ENCODE results near the gene YES1.
"Not testable (repeated sequence)": the region's sequence is repeated elsewhere in the genome, so short reads cannot be mapped to it uniquely, and the experiment has no call there.

Gene YES1

DNA sequence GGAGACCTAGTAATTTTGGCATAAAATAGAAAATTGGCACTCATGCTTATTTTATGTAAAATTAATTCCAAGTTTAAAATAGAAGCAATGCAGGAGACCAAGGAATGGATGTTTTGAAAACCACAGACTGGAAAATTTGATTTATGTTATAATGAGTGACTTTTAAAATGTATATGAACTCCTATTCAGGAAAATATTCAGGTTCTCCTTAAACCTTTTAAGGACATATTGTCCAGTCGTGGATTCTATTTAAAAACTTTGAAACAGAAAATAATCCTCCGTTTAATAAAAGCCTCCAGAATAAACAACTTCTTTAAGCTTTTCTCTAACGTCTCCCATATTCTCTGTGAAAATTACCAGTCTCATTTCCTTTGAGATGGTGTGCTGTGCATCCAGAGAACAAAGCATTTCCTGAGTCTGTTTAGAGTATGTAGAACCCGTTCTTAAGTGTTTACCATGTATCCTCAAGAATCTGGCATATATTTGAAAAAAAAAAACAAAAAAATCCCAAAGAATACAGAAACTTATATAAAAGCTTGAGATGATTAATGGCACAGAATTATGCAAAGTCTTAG, 8.6 kb upstream of the YES1 start:
- no peak for DNase-seq (ENCODE audit: low spot score)

DNA sequence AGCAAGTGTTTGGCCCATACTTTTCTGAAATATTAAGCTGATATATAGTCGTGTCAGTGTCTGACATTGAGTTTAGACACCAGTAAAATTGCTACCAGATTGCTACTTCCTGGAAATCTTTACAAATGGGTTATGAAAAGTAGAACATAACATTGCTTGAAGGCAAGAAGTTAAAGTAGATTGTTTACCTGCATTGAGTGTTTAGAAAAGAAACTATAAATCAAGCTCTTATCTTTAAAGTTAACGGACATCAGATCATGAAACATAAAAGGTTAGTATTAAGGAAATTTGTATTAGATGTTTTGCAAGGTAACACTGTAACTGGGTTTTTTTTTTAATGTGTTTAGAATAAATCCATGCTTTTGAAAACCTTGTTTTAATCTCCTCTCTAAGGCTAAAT, 4.8 kb upstream of the YES1 start:
- DNase-seq (ENCODE audit: low spot score): no peak

DNA sequence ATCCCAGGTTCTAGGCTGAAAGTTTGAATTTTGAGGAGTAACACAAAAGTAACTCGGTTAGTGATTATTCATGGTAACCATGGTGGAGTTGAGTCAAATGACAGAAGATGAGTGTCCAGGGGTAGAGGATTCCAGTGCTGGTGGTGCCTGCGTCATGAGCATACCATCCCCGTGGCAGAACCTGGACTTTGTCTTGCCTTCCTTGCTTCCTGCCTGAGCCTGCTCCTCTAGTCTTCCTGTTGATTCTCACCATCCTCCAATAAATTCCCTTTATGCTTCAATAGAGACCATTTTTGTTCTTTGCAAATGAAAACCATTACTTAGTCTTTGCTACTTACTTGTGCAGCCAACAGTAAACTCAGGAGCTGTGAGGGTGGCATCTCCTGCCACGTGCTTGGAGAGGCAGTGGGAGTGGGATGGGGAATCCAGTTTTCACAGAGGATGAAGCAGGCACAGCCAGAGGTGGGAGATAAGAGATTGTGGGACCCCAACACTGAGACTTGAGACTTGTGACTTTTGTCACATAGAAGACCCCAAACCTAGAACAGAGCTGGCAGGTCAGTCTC, 4.1 kb upstream of the YES1 start:
- peak; percentile 65 for DNase-seq (ENCODE audit: low spot score)

DNA sequence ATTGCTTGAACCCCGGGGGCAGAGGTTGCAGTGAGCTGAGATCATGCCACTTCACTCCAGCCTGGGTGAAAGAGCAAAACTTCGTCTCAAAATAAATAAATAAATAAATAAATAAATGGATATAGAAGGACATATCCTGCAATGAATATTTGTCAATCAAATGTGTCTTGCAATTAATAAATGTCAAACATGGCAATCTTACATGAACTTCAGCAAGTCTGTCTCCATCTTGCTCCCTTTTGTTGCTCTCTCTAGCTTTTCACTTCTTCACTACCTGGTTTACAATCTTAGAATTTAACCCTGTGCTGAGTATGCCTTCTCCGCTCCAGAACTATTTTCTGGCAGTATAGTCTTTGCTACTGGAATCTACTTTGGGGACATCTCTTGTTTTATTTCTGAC, 3.3 kb upstream of the YES1 start:
- no peak for DNase-seq (ENCODE audit: low spot score)

DNA sequence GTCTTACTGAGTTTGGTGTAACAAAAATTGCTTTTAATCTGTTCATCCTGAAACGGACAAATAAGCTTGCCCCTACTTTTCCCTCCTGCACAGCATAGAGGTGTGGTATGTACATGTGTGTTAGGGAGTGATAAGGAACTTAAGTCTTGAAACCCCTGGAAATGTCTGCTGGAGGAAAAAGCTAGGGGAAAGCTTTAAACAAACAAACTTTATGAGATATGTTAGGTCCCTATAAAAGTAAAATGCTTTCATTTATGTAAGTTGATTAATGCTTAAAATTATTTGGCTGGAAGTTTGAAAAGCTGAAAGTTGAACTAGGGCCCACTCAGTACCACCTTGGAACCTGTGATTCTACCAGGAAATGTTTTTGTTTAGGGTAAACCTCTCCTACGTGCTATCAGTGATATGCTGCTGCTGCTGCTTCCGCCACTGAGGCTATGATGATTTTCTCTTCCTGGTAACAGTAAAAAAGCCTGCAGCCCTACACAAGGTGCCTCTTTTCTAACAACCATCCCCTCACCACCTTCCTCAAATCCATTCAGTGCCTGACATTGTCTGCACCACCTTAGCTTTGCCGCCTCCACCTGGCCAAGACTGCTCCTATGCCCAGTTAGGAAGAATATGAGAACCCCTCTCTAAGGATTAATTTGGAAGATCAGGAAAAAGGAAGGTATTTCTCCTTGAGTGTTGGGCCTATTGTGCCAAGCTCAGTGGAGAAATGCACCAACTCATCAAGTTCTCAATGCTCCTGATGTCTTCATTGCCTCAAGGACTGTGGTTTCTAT, 2.5 kb upstream of the YES1 start:
- no peak for DNase-seq (ENCODE audit: low spot score)

DNA sequence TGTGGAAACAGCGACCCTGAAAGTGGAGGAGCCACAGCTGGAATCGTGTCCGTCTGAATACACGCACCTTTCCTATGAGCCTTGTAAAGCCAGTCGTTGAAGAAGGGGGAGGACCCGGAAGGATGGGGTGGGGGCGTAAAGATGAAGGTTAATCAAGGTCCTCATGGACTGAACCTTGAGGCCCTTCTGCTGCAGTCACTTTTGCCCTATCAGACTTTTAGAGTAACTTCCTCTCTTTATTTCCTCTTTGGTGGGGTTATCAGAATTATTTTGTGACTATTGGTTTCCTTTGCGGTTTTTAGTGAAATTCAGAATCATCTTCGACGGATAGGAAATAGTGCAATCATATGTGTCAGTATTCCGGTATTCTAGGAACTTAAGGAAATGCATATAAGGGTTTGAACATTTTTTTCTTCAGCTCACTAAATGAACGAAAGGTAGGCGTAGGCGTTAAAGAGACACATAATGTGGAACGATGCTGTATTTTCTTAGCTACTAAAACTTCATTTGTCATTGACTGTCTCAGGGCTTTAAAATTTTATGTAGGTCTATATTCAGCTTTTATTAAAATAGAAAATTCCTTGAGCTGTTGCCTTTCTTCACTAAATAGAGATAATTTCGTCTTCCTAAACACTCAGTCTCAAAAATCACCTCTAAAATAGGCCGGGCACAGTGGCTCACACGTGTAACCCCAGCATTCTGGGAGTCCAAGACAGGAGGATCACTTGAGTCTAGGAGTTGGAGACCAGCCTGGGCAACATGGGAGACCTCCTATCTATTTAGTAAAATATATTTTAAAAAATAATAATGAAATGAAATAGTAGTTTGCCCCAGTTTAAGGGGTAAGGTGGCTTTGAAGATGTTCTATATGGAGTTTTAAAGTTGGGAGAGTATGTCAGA, 1.4 kb upstream of the YES1 start:
- no peak for DNase-seq (ENCODE audit: low spot score)

DNA sequence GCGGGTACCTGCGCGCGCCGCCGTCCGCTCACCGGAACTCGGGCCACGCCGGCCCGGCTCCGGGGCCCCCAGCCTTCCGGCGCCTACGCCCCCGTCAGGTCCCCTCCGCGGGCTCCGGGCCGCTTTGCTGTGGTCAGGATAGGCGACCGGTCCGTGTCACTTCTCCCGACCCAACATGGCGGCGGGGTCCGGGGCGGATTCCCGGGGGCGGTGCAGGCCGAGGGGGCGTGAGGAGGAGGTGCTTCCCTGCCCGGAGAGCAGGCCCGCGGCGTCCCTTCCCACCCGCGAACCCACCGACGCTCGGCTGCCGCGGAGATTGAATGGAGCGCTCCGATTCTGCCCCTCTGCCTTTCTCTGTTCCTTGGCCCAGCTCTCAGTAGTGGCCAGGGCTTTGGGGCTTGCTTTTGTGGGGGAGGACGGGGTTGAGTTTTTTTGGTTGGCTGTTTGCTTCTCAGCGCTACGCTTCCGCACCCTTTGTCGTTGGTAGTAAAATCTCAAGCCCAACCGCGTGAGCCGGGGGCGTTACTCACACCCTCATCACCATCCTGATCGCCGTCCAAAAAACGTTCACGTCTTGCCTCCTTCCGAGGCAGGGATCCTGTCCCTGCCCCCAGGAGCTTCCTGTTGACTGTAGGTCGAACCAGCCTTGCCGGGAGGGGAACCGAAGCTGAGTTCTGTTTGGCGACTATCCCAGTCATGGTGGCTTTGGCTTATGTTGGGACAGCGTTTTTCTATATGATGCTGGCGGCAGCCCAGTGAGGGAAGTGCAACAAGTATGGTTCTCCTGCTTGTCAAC, 532 bp upstream of the YES1 start:
- DNase-seq (ENCODE audit: low spot score): peak; percentile 87

DNA sequence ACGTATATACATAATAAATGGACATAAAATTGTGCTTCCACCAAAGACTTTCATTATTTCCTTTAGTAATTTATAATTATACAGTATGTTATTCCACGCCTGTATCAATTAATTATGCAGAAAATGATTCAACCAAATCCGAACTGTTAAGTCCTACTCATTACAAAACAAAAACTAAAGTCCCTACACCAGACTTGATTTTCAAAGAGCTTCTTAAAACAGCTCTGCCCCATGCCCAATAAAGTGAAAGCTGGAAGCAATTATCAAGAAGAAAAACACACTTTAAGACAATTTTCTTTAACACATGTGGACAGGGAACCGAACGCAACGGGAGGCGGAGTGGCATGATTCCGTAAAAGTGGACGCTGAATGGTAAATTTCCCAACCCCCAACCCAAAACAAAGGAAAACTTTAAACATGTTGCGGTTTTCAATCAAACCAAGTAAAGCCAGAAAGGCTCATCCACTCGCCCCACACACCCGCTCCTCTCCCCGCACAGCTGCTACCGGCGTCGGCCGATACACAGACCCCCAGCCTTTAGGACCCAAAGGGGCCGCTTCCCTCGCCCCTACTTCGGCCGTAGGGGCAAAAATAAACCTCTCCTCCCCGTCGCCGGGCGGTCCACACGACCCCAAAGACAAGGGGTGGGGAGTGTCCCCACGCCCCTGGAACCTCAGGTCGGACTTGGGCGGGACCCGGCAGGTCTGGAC, 705 bp downstream of the YES1 start:
- DNase-seq (ENCODE audit: low spot score): peak; percentile 17

DNA sequence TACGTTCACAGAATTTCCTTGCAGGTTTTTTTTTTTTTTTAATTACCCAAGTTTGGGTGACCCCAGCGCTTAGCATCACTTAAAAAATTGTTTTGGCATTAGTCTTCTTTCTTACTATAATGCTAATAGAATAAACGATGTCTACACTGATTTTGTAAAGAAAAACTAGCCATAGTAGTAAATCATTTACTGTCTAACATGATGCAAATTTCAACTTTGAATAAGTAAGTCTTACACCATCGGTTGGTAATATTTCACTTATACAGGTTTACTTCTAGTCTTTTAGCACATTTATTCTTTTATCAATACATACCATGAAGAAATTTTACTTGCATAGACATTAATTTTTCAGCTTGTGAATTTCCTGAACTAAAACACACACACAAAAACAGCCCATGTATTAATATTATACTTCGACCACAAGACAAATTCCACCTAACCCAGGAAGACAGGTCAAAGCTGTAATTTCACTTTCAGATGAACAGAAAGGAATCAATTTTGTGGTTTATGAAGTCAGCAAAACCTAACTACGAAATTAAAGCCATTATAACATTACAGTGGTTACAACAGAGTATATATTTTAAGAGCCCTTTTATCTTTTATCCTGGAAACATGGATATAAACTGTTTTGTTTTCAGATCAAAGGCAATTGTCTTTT, 1.9 kb downstream of the YES1 start:
- peak; percentile 35 for DNase-seq (ENCODE audit: low spot score)

DNA sequence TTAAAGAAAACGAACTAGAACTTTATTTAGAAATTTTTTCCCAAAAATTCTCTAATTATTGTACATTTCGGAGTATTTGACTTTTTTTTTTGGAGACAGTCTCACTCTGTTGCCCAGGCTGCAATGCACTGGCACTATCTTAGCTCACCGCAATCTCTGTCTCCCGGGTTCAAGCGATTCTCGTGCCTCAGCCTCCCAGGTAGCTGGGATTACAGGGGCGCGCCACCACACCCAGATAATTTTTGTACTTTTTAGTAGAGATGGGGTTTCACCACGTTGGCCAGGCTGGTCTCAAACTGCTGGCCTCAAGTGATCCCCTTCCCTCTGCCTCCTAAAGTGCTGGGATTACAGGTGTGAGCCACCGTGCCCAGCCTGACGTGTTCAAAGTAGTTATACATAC, 2.8 kb downstream of the YES1 start:
- not testable (repeated sequence) for DNase-seq (ENCODE audit: low spot score)

DNA sequence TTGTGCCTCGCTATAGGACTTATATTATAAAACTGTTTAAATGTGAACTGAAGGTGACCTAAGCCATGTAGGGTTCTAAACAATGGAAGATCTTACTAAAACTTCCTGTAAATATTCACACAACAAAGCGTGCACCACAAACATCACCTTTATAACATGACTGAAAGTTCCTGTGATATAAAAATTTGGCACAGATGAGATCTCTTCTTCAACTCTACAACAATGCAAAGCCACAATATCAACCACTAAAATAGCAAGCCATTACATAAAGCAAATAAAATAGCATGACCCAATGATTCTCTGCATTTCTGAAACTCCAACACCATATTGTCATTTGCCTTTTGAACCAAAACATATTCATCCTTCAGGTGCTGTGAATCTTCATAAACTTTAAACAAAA, 3.5 kb downstream of the YES1 start:
- DNase-seq (ENCODE audit: low spot score): no peak

DNA sequence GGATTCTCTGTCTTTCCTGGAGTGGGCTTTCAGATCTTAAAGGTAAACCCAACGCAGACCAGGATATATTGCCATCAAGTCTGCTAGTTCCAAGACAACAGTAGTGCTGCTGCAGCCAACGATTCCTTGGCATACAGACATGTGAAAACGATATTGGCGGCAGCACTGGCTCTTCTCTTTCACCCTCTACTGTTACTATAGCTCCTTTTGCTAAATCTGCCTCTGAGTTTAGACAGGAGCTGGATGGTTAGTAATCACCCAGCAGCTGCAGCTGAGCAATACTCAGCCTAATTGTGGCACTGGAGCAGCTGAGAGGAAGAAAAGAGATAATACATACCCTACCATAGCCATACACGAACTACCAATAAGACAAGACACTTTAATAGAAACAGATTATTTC, 4.0 kb downstream of the YES1 start:
- no peak for DNase-seq (ENCODE audit: low spot score)

DNA sequence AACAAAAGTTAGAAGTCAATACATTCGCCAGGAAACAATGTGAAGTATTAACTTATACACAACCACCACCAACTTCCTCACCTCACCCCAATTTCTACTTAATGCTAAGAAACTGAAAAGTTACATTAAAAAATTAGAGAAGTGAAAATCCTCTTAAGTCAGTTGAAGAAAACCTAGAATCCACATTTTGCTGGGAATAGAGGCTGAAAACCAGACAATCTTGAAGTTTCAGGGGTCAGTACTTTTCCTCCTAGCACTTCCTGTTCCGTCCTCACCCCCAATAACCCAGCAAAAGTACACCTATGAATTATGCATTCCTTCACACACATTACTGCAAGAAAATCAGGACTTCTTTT, 6.3 kb downstream of the YES1 start:
- no peak for DNase-seq (ENCODE audit: low spot score)

DNA sequence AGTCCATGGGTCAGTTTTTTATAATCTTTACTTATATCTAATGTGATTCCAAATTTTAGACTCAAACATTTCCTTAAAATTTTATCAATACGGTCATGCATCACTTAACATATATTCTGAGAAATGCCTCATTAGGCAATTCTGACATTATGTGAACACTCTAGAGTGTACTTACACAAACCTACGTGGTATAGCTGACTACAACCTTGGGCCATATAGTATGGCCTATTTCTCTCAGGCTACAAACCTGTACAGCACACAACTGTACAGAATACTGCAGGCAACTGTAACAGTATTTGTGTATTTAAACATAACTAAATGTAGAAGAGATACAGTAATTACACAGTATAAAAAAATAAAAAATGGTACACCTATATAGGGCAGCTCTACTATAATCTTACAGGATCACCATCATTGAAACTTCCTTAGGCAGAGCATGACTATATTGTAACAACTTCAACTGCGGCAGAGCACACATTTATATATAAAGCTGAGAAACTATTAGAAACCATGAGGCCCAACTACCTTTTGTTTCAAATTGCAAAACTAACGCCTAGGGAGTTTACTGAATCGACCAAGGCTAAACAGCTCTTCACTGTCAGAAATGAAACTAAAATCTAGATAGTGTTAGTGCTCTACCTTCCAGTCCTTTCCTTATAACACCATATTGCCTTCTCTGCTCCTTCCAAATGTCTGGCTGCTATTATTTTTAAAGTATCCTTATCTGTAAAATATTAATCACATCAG, 6.9 kb downstream of the YES1 start:
- DNase-seq (ENCODE audit: low spot score): peak; percentile 6

DNA sequence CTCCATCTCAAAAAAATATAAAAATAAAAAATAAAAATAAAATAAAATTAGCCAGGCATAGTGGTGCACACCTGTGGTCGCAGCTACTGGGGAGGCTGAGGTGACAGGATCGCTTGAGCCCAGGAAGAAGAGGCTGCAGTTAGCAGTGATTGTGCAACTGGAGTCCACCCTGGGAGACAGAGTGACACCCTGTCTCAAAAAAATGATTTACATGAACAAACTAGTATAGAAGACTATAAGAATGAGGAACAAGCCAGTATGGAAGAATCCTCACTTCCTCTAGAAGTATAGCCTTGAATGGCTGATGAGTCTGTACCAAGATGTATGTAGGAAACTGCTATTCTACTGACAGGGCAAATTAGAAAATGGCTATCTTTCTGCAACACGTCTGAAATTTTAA, 10.9 kb downstream of the YES1 start:
- DNase-seq (ENCODE audit: low spot score): no peak

DNA sequence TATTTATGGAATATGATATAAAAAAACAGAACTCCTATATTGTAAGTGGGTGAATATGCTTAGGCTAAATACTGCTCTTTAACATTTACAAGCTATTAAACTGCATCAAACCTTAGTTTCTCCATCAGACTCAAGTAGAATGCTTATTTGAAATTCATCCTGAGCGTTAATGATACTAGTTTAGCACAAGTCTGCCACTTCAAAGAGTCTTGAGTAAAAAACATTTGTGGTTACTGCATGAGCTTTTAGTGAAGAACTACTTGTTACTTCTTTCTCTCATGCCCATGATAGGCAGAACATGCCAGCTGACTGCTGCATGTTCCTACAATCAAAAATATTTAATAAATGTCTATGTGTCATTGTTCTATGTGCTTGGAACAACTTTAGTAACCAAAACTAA, 12.1 kb downstream of the YES1 start:
- no peak for DNase-seq (ENCODE audit: low spot score)

DNA sequence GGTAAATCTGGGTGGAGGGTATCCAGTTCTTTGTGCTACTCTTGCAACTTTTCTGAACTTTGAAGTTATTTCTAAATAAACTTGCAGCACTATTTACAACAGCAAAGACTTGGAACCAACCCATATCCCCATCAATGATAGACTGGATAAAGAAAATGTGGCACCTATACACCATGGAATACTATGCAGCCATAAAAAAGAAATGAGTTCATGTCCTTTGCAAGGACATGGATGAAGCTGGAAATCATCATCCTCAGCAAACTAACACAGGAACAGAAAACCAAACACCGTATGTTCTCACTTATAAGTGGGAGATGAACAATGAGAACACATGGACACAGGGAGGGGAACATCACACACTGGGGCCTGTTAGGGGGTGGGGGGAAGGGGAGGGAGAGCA, 16.7 kb downstream of the YES1 start:
- not testable (repeated sequence) for DNase-seq (ENCODE audit: low spot score)

DNA sequence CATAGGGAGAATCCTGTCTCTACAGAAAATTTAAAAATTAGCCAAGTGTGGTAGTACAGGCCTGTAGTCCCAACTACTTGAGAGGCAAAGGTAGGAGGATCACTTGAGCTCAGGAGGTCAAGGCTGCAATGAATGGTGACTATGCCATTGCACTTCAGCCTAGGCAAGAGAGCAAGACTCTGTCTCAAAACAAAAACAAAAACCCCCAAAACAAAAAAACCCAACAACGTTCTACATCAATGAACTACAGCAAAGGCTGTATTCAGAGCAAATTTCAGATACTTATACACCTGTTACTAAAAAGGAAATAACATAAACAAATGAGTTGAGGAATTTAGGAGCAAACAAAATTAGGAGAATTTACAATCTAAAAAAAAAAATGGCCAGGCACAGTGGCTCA, 22.6 kb downstream of the YES1 start:
- DNase-seq (ENCODE audit: low spot score): no peak

DNA sequence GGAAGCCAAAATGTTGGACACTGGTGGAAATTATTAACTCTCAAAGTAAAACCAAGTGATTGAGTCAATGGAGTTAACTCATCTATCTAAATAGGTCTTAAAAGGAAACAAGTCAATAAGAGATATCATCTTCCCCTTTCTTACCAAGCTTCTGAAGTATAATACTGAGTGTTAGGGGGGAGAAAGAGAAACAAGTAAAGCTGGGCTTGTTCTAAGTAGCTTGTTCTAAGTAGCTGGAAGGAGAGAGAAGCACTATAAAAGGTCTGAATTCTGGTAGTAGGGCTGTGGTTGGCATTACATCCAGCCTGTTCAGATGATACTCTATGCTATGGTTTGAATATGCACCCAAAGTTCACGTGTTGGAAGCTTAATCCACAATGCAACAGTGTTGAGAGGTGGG, 26.8 kb downstream of the YES1 start:
- DNase-seq (ENCODE audit: low spot score): no peak

Measured in kidney tubule cell (primary cell).